Stimulated activated CD4-positive, alpha-beta T cell treated with anti-CD3 and anti-CD28 coated beads, Interleukin-15, amount 100 ng/mL, for 24 hours (primary cell): ENCODE results near the gene SLC12A6.
A peak's percentile ranks its signal among the peaks of the same experiment; 100 is the strongest.
"Not testable (repeated sequence)": the region's sequence is repeated elsewhere in the genome, so short reads cannot be mapped to it uniquely, and the experiment has no call there.

ENCODE experiments used
- DNase-seq: peaks from one replicate; pipeline ENCODE4 v3.0.0-alpha.2; 2020

SLC12A6 gene

DNA sequence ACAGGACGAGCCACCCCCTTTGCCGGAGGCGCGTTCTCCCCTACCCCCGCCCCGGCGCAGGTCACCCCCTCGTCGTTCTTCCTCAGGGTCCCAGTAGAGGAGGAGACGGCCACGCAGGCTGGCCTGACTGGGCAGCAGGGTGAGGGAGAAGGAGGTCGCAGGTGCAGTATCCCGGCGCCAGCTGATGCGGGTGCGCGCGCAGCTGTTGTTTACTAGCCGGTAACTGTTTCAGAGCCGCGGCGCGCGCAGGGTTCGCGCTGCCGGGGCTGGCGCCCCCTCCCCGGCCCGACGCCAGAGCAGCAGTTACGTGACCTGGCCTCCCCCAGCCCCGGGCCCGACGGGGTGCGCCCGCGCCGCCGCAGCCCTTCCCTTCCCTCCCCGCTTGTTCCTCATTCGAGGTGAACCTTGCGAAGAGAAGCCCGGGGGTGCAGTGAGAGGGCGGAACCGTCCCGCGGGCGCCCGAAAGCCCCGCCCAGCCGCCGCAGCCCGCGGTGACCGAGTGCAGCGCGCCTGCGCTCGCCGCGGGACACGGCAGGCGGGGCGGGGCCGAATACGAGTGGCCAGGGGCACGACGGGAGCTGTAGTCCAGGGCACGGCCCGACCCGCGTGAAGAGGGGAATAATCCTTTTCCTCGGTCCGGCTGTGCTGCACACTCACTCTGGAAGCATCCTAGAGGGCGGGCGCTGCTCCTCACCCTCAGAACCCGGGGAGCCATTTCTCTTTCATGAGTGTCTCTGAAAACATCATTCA is at the start of gene SLC12A6:
Gene SLC12A6 (minus strand): TSS at position 225 of the 750 bp plus-strand sequence. CDS start 1,101 bp downstream, outside the sequence.
- DNase-seq = peak; percentile 93

- not testable (repeated sequence) for DNase-seq
Measured at GRCh38 chr15:34381829-34382521, 44.4 kb upstream of the SLC12A6 start.

GRCh38 chr15:34380491-34380890 is 42.9 kb upstream of the SLC12A6 start:
- DNase-seq = not testable (repeated sequence)

GRCh38 chr15:34376856-34377255 is 39.3 kb upstream of the SLC12A6 start:
- DNase-seq = no peak

DNA sequence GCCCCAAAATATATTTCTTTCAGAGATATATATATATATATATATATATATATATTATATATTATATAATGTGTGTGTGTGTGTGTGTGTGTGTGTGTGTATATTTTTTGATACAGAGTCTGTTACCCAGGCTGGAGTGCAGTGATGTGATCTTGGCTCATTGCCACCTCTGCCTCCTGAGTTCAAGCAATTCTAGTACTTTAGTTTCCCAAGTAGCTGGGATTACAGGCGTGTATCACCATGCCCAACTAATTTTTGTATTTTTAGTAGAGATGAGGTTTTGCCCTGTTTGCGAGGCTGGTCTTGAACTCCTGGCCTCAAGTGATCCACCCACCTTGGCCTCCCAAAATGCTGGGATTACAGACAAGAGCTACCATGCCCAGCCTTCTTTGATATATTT is 38.0 kb upstream of the SLC12A6 start:
- DNase-seq = not testable (repeated sequence)

DNA sequence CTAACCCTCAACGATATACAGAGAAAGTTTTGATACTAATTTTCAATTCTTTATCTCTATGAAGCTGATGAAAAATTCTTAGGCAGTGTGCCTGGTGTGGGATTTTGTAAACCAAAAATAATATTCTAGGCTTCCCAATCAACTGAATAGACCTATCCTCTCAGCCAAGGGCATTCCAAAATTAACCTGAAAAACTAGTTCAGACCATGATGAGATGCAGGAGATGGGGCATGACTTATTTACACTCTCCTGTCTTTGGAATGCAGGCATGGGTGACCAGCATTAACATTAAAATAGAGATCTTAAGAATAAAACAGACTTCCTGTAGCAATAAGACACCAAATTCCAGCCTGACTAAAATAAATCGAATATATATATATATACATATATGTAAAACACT is 37.2 kb upstream of the SLC12A6 start:
- DNase-seq = no peak

DNA sequence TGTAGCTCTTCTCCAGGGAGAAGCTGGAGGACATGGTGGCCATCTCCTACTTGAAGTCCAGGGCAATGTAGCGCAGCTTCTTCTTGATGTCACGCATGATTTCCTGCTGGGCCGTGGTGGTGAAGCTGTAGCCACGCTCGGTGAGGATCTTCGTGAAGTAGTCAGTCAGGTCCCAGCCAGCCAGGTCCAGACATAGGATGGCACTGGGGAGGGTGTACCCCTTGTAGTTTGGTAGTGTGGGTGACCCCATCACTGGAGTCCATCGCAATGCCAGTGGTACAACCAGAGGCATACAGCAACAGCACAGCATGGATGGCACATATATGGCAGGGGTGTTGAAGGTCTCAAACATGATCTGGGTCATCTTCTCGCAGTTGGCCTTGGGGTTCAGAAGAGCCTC is 36.4 kb upstream of the SLC12A6 start:
- no peak for DNase-seq

GRCh38 chr15:34370643-34371042 is 33.1 kb upstream of the SLC12A6 start:
- DNase-seq = no peak

DNA sequence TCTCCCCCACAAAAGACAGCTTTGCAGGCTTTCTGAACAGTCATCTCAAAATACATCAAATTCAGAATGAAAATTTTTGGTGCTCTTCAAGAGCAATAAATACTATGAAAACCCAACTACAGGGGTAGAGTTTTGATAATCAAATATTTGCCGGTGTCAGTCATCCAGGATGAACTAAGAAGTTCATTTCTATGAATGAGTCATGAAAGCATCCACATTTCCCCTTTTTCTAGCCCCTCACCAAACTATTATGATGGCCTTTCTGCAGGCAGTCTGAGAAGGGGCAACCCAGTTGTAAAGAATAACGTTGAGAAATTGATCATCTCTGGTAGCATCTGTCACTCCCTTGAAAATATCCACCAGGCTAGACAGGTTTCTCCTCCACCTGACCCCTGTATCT is 32.5 kb upstream of the SLC12A6 start:
- no peak for DNase-seq

DNA sequence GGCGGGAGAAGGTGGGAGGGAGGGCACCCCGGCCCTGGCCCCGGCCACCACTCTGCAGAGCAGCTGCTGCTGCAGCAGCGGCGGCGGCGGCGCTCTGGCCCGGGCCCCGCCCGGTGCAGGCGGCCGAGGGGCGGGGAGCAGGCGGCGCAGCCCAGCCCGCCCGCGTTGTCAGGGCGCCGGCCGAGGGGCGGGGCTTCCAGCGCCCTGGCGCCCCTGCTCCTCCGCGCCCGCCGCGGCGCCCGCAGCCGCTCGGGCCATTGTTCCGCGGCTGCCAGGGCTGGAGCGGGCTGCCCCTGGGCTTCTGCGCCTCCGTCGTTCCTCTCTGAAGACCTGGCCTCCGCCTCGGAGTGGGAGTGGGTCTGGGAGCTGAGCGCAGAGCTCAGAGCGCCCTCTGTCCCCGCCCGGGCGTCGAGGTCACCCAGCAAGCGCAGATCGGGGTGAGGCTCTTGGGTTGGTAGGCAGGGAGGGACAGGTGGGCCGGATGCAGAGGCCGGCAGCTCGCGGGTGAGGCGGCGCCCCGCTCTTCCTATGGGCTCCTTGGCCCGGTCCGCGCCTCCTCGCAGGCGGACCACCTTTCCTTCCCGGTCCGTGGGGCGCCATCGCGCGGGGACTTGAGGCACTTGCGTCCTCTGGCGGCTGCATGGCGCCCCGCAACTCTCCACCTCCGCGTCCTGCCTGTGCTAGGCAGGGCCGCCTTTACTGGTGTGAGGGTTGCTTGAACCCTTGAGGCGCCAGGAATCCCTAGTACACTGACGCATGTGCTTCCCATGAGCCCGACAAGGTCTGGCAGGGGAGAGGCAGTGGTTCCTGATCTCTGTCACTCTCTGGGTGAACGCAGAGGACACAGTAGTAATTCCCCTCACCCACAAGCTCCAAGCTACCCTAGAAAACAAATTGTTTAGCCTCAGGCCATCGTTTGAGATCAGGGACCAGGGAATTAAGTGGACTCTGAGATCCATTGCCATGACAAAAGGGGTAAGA is 29.8 kb upstream of the SLC12A6 start, which contains the start of gene LPCAT4:
Gene LPCAT4 (minus strand): TSS at position 96 of the 981 bp plus-strand sequence. CDS start 96 bp downstream, outside the sequence.
- DNase-seq = peak; percentile 93

DNA sequence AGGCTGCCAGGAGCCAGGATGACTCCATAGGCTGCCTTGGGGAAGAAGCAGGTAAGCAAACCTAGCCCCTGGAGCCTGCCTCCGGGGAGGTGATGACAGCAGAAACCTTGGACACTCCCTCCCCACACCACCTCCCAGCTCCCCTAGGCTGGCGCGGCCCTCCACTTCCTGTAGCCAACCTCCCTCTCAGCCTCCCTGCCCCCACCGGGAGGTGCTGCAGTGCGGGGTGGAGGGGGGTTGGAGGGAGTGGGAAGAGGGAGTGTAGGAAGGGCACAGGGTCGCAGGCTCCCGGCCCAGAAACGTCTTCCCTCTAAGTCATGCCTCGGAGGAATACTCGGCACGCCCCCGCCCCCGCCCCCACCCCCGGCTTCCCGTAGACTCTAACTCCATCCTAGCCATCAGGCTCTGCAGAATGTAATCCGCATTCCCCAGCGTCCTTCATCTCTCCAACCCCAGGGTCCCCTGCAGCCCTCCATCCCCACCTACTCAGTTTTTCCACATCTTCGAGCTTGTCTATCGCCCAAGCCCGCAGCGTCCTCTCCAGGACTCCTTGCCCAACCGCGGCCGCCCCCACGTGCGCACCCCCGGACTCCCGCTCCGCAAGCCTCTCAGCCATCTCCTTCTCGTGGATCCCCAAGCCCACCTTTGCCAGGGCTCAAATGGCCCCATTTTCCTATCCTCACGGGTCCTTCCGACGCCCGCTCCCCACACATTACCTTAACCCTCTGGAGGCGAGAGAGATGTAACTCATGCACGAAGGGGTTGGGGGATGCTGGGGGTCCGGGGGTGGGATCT is 28.9 kb upstream of the SLC12A6 start:
- DNase-seq = peak; percentile 74

DNA sequence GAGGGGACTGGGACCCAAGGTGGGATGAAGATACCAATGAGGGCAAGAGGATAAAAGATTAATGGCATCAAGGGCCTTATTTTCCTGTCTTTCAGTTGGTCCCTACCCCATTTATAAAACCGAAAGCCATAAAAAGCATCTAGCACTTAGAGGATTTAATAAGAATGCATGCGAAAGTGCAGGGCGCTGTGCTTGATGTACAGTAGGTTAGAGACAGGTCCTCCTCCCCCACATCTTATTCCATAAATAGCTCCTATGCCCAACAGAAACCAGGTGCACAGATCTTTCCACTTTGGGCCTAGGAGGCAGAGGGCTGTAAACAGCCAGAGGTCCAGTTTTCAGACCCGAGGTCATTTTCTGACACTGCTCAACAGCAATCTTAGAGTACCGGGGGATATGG is 28.3 kb upstream of the SLC12A6 start:
- no peak for DNase-seq

DNA sequence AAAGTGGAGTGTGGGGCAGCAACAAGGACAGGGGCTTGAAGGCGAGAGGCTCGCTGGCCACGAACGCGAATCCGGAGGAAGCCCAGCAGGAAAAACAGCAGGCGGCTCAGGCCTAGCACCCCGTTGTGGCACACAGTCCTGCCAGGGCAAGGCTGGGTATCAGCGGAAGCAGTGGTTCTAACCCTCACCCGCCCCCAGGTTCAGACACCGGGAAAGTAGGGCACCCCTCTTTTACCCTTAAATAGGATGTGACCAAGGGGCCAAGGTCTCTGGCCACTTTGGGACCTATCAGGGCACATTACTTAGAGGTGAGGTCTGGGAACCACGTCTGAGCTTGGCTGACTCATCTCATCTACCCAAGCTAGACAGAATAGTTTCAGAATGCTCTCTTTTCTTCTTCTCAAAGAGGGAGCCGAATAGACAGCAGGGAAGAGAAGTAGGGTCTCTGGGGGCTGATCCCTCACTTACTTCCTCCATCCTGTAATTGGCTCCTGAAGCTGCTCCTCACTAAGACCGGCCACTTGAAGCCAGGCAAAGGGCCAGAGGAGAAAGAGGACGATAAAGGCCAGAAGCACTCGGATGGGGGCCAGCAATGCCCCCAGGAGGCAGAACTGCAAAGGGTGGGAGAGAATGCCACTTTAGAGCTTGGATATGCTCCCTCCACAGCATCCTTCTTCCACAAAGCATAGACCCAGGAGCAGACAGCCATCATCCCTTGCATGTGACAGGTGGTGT is 27.7 kb upstream of the SLC12A6 start:
- peak; percentile 9 for DNase-seq

DNA sequence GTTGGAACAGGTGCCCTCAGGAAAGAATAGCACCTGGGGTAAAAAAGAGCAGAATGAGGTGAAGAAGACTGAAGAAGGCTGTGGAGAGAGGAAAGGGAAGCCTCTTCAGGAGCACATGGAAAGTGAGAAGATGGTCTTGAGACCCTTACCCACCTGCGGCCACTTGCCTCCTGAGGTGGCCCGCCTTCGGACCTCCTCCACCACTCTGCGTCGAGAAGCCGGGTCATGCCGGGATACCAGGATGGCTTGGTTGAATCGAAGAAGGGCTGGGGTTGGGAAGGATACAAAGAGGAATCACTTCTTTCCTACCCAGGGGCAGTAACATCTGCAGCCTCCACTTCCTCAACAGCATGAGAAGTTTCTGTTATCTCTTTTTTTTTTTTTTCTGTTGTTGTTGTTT is 26.5 kb upstream of the SLC12A6 start:
- DNase-seq = no peak

GRCh38 chr15:34362047-34362773 is 24.6 kb upstream of the SLC12A6 start:
- DNase-seq = no peak

DNA sequence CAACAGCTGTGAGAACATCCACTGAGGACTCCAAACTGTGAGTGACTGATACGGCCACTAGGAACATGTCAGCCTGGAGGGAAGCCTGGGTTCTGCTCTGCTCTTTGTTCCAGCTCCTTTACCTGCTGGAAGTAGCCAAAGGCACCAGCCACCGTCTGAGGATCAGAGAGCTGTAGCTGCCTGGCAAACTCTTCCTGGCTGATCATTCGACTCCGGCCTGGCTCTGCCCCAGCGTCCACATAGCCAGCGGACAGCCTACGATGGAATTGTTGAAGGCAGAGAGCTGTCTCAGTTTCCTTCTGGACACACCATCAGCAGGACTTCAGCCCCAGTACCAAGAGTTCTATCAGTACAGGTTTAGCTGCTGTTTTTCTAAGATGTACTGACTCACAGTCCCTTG is 23.7 kb upstream of the SLC12A6 start:
- DNase-seq = no peak

- no peak for DNase-seq
Measured at GRCh38 chr15:34360298-34360697, 22.7 kb upstream of the SLC12A6 start.

DNA sequence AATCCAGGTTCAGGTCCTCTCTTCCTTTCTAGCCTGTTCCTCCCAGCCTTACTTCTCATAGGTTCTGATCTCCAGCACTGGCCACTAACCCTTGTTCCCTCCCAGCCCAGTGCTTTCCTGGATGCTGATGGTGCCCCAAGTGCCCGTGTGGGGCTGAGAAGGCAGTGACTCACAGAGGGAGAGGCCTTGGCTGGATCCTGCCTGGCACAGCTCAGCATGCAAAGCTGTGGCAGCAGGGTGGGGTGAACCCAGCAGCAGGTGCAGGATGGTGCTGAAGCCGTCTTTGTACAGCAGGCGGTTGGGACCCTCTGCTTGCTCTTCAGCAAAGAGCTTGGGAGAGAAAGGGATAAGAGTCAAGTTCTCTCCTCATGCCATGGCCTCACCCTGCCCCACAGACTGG is 21.8 kb upstream of the SLC12A6 start:
- DNase-seq = no peak

- DNase-seq = no peak
Measured at GRCh38 chr15:34358948-34359347, 21.4 kb upstream of the SLC12A6 start.

DNA sequence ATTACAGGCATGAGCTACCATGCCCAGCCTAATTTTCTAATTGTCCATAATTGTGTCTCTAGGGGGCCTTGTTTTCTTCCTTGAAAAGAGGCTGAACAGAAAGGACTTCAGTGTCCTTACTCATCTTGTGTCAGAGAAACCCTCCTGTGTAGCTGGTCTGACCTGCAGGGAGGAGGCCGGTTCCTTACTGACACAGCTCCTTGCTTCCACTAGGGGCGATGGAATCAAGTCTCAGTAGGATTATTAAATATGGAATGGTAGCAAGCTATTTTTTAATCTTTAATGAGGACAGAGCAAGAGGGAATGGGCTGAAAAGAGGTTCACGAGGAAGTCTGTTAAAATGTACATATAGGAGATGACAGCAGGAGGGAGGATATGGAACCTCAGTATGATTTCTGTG is 20.8 kb upstream of the SLC12A6 start:
- DNase-seq = no peak

DNA sequence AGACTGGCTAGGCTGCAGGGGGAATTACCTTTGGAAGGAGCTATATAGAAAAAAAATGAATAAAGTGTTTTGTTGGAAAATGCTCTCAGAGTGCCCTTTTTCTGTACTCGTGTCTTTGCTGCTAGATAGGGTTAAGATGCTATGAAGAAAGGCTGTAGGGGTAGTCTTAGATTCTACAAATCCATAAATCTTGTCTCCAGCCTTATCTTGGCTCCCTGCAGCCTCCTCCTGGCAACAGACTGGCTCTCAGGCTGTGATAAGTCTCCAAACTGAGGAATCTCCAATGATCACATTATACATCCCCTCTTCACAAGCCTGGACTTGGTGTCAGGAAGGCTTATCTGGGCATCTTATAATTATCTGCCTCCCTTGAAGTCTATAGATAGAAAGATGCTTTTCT is 20.1 kb upstream of the SLC12A6 start:
- no peak for DNase-seq
